Gastroesophageal sphincter (tissue), 4 donors: ENCODE measurements around the gene TRAM2. TPM values are rescaled to one million over a fixed set of nuclear protein-coding genes. Genes with fewer than 3 reads are reported as not detected.

Source experiments
- ATAC-seq: fragments of 150-250 bp; one replicate; pipeline ENCODE4 v1.9.1; 2016; ENCODE audit warnings: mild to moderate bottlenecking, moderate library complexity
- H3K27ac ChIP-seq, 4 donors: fragments of 200-600 bp; sonication (generic) in 3 of 4; 1 replicate in 3 of 4; 2 replicates in 1 of 4; pipeline ENCODE4 v1.5.1; 2016 to 2019
- H3K27me3 ChIP-seq: fragments of 200-600 bp; sonication (generic); one replicate; pipeline ENCODE4 v1.5.1; 2019
- H3K36me3 ChIP-seq, 2 donors: fragments of 200-600 bp; sonication (generic); one replicate each; pipeline ENCODE4 v1.5.1; 2019; ENCODE audit warnings: control low read depth in 1 of 2
- H3K4me1 ChIP-seq, 3 donors: fragments of 200-600 bp; sonication (generic); 1 replicate in 2 of 3; 2 replicates in 1 of 3; pipeline ENCODE4 v1.5.1; 2016 to 2019; ENCODE audit warnings: control low read depth in 2 of 3
- H3K4me3 ChIP-seq, 2 donors: fragments of 200-600 bp; sonication (generic); one replicate each; pipeline ENCODE4 v1.5.1; 2019; ENCODE audit warnings: mild to moderate bottlenecking in 1 of 2, moderate library complexity in 1 of 2
- H3K9me3 ChIP-seq, 3 donors: fragments of 200-600 bp; sonication (generic); one replicate each; pipeline ENCODE4 v1.5.1; 2017 to 2019; ENCODE audit warnings: control low read depth in 2 of 3
- CTCF ChIP-seq, 4 experiments: fragments of 200-600 bp in 2 of 4; fragments of 450-650 bp in 2 of 4; sonication (generic) in 1 of 4; IDR thresholded peaks; one replicate each; pipeline ENCODE4 v1.5.1; 2017 to 2019; ENCODE audit warnings: antibody characterized with exemption in 4 of 4, mild to moderate bottlenecking in 2 of 4, moderate library complexity in 2 of 4
- EP300 ChIP-seq: sonication (generic); formaldehyde crosslinking; IDR thresholded peaks from one replicate; pipeline ENCODE4 v1.6.1; 2017; ENCODE audit warnings: antibody characterized with exemption, mild to moderate bottlenecking
- POLR2A ChIP-seq, 2 donors: fragments of 450-650 bp; IDR thresholded peaks; one replicate each; pipeline ENCODE4 v1.6.1; 2017; ENCODE audit warnings: antibody characterized with exemption in 2 of 2, mild to moderate bottlenecking in 2 of 2, moderate library complexity in 1 of 2
- POLR2AphosphoS5 ChIP-seq: sonication (generic); formaldehyde crosslinking; IDR thresholded peaks from one replicate; pipeline ENCODE4 v1.6.1; 2017; ENCODE audit warnings: antibody characterized with exemption
- WGBS, 2 donors: methylation state at CpG; one replicate each; pipeline ENCODE4 v1.1.5; 2018; ENCODE audit warnings: low coverage in 1 of 2; 5-methylcytosine and 5-hydroxymethylcytosine counted together
- total RNA-seq, 4 donors: library from RNA; depleted of rRNA; stranded (reverse); fragments of >200 nt; gene quantifications; one replicate each; pipeline ENCODE4 v1.1.0, GENCODE V29; 2016

Gene TRAM2
- total RNA-seq, 4 donors from 2014 or later: 16.7 to 34.2 (median 25.0) TPM

DNA sequence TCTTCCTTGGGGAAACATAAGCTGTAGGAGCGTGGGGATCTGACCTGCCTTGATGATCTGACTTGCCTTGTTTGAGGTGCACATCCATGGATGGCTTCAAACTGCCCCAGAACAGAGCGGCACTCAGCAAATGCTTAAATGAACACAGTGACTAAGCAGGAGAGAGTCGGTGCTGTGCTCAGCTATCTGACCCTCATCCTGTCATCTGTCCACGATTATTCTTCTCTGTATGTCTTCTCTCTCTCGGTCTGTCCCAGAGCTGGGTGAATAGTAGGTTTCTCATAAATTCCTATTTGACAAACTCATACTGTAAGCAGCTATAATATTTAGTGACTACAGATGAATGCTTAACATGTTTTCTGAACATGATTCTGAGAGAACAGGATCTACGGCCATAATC, 37.3 kb downstream of the TRAM2 start:
- Histone ChIP-seq H3K27me3 (no peaks in the 10 kb centered on the region), H3K36me3 (peaks cover 0 to 11% of the 10 kb centered on the region in 2 donors), H3K4me3 (no peak overlapping the region), H3K27ac (peak overlapping the region in 3 of 4 donors; percentile 46 to 61 (median 51)), H3K4me1 (peaks cover 12 to 89% (median 55%) of the 10 kb centered on the region in 3 donors), H3K9me3 (no peaks in the 10 kb centered on the region)
- 16 to 43% methylated on average over 5 to 6 of the region's 6 CpGs for WGBS, 2 donors
- TF ChIP-seq POLR2A (IDR thresholded peaks at IDR 0.05) (no peak), POLR2AphosphoS5 (no peak), EP300 (no peak)
- no peak for ATAC-seq

- Histone ChIP-seq H3K36me3 (peaks cover 0 to 17% of the 10 kb centered on the region in 2 donors), H3K9me3 (no peaks in the 10 kb centered on the region), H3K4me1 (peaks cover 11 to 82% (median 48%) of the 10 kb centered on the region in 3 donors), H3K27ac (peak overlapping the region in 2 of 4 donors; percentile 46 to 51), H3K4me3 (no peak overlapping the region), H3K27me3 (no peaks in the 10 kb centered on the region)
- TF ChIP-seq CTCF (IDR thresholded peaks at IDR 0.05): no peak
- no peak for TF ChIP-seq POLR2AphosphoS5
- no peak for TF ChIP-seq EP300
- TF ChIP-seq POLR2A (IDR thresholded peaks at IDR 0.05): no peak
- 93 to 94% methylated on average over 2 to 5 of the region's 5 CpGs for WGBS, 2 donors
- no peak for ATAC-seq
Measured at GRCh38 chr6:52538901-52539354, 37.9 kb downstream of the TRAM2 start.

DNA sequence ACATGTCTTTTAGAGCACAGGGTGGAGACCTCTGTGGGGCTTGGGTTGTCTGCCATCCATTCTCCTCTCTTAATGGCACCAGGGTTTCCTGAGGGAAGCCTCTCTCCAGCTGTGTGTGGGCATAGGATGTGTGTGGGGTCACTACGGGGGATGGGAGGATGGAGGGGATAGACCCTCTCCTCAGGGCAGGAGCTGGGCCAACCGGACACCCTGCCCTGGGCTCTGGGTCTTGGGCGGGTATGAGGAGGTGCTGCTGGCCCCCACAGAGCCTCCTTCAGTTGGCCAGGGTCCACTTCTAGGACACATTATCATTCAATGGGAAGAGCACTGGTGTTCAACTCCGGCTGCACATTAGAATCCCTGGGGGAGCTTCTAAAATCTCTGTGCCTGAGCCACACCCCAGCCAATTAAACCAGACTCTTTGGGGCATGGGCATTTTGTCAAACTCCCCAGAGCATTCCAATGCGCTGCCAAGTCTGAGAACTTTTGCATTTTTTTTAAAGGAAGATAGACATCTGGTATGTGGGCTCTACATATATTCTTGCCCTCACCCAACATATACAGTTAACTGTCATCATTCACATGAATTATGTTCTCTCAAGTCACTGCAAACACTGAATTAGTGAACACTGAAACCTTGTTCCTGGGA, 38.5 kb downstream of the TRAM2 start:
- WGBS, 2 donors: 64 to 77% methylated on average over 2 to 3 of the region's 5 CpGs
- H3K27ac ChIP-seq: peak overlapping the region in 3 of 4 donors; percentile 11 to 53 (median 25)
- peaks cover 5 to 76% (median 45%) of the 10 kb centered on the region in 3 donors for H3K4me1 ChIP-seq
- no peak overlapping the region for H3K4me3 ChIP-seq
- H3K27me3 ChIP-seq: no peaks in the 10 kb centered on the region
- peaks cover 0 to 23% of the 10 kb centered on the region in 2 donors for H3K36me3 ChIP-seq
- no peak for TF ChIP-seq POLR2AphosphoS5
- TF ChIP-seq CTCF (IDR thresholded peaks at IDR 0.05): no peak
- ATAC-seq: no peak
- H3K9me3 ChIP-seq: no peaks in the 10 kb centered on the region

DNA sequence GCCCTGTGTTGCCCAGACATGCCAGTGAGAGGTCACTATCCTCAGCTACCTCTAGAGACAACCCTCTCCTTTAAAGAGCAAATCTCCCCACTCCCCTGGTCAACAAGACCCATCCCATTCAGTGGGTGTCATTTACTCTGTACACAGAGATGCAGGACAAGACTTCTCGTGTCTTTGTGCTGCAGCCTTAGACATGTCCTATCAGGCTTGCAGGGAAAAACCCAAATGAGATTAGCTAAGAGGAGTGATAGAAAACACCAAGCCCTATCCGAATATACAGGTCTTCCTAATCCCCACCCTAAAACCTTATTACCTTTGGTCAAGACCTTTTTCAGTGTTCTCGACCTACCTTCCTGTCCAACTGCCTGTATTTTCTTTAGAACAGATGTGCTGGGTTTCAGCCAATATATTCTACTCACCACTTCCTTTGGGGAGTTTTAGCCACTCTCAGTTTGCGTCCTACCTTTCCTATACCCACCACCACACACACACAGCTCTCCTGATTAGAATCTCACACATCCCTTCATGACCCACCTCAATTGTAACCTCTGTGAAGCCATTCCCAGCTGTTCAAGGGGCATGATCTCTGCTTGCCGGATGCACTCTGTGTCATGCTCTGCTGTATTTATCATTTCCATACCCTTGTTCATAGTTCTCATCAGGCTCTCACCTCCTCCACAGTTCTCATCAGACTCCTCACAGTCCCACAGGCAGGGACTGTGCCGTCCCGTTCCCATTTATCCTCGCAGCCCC, 39.7 kb downstream of the TRAM2 start:
- H3K27me3 ChIP-seq: no peaks in the 10 kb centered on the region
- H3K9me3 ChIP-seq: no peaks in the 10 kb centered on the region
- ATAC-seq: no peak
- H3K4me1 ChIP-seq: peaks cover 5 to 64% (median 43%) of the 10 kb centered on the region in 3 donors
- H3K27ac ChIP-seq: peak overlapping the region in 3 of 4 donors; percentile 11 to 53 (median 25)
- TF ChIP-seq POLR2A (IDR thresholded peaks at IDR 0.05): no peak
- TF ChIP-seq EP300: no peak
- WGBS, 2 donors: 60 to 71% methylated on average over 4 to 8 of the region's 8 CpGs
- H3K4me3 ChIP-seq: no peak overlapping the region
- peaks cover 0 to 26% of the 10 kb centered on the region in 2 donors for H3K36me3 ChIP-seq

DNA sequence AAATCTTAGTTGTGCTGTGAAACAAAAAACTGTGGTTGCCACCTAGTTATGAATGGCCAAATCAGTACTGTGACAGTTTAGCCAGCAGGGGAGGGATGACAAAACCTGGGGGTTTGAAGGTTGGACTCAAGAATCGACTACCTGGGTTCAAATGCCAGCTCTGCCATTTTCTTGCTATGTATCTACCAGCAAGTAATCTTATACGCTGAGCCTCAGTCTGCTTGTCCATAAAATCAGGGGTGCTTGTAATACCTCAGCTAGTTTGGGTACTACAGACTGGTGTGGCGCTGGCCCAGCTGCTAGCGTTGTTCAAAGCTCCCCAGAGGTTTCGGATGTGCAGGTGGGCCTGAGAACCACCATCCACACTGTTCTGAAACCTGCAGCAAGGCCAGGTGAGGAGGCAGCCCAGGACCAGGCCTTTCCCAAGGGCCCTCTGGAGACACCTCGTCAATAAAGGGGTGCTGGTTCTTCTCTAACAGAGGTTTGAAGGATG, 40.4 kb downstream of the TRAM2 start:
- H3K4me3 ChIP-seq: no peak overlapping the region
- no peaks in the 10 kb centered on the region for H3K9me3 ChIP-seq
- ATAC-seq: no peak
- H3K36me3 ChIP-seq: peaks cover 0 to 26% of the 10 kb centered on the region in 2 donors
- H3K4me1 ChIP-seq: peaks cover 5 to 58% (median 43%) of the 10 kb centered on the region in 3 donors
- no peak overlapping the region for H3K27ac ChIP-seq
- no peaks in the 10 kb centered on the region for H3K27me3 ChIP-seq
- TF ChIP-seq POLR2AphosphoS5 (no peak), EP300 (no peak), CTCF (IDR thresholded peaks at IDR 0.05) (no peak), POLR2A (IDR thresholded peaks at IDR 0.05) (no peak)
- 57% methylated on average over 1 of the region's 6 CpGs; no CpG with 5 or more reads in 1 of the 2 donors for WGBS, 2 donors
